Stimulated activated CD4-positive, alpha-beta T cell treated with anti-CD3 and anti-CD28 coated beads, Interleukin-4, amount 100 ng/mL, for 24 hours (primary cell): ENCODE measurements around the gene BBS1.
"Not testable (repeated sequence)": the region's sequence is repeated elsewhere in the genome, so short reads cannot be mapped to it uniquely, and the experiment has no call there.

ENCODE experiments used
- DNase-seq: peaks from one replicate; pipeline ENCODE4 v3.0.0-alpha.2; 2020

Gene BBS1

GRCh38 chr11:66510271-66510989 lies at the start of gene BBS1:
Gene BBS1, plus strand, starts transcription at chr11:66510635. Its CDS starts 25 bp downstream, at chr11:66510660.
- DNase-seq = peak; percentile 86

DNA sequence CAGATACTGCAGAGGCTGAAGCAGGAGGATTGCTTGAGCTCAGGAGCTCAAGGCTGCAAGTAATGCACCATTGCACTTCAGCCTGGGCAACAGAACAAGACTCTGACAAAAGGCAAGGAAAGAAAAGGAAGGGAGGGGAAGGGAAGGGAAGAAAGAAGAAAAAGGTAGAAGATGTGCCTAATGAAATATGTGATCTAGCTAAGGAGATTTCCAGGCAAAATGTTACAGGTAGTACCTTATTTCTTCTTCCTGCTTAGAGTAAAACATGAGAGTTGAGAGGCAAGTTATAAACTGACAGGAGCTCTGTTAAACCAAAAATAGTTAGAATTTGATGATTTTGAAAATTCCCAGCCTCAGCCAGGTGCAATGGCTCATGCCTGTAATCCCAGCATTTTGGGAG lies 48.4 kb upstream of the BBS1 start:
- no peak for DNase-seq

DNA sequence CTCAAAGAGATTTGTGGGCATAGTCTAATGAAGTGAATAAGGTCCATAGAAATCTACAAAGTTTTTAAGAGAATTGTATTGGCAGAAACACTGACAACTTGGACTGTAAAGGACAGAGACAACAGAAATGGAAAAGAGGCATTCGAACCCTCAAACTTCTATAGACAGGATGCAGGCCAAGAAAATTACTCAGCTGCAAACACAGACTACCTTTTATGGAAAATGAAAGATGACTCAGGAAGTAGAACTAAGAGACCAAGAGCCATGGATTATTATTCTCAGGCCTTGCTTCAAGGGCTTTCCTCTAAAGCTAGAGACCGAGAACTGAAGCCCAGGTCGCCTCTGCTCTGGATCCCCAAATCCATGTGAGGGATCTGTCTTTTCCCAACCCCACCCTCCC lies 47.5 kb upstream of the BBS1 start:
- no peak for DNase-seq

DNA sequence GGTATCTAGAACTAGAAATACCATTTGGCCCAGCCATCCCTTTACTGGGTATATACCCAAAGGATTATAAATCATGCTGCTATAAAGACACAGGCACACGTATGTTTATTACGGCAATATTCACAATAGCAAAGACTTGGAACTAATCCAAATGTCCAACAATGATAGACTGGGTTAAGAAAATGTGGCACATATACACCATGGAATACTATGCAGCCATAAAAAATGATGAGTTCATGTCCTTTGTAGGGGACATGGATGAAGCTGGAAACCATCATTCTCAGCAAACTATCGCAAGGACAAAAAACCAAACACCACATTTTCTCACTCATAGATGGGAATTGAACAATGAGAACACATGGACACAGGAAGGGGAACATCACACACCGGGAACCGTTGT lies 46.3 kb upstream of the BBS1 start:
- not testable (repeated sequence) for DNase-seq

GRCh38 chr11:66464916-66465315 lies 45.5 kb upstream of the BBS1 start:
- no peak for DNase-seq

DNA sequence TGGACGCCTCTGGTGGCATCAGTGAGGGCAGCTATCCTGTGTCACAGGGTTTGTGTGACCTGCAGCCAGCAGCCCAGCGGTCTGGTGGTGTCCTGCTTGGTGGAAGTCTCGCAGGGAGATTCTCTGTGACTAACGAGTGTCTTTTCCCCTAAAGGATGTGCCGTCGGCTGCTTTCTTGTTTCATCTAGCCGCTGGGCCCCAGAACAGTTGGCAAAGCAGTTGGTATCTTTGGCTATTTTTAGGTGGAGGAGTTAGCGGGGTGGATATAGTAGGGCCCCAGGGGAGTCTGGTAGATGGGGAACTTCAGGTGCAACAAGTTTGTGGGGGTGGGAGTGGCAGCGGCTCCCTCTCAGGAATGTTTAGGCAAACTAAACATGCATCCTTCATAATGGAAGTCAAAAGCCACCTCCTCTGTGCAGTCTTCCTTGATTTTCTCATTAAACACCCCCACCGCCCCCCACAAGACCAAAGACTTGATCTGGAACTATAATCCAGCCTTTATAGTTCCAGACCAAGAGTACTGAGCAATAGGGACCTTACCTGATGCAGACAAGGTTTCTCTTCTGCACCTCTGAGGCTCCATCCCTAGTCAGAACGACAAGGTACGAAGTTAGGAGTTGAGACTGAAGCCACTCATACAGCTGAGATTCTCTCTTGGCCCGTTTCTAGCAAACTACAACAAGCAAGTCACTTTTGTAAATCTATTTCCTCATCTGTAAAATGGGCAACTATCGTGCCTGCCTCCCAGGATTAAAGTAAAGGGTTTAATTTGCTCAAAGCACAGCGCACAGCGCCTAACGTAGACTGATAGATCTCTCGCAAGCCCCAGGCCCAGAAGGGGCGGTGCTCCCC lies 44.8 kb upstream of the BBS1 start:
- DNase-seq = no peak

DNA sequence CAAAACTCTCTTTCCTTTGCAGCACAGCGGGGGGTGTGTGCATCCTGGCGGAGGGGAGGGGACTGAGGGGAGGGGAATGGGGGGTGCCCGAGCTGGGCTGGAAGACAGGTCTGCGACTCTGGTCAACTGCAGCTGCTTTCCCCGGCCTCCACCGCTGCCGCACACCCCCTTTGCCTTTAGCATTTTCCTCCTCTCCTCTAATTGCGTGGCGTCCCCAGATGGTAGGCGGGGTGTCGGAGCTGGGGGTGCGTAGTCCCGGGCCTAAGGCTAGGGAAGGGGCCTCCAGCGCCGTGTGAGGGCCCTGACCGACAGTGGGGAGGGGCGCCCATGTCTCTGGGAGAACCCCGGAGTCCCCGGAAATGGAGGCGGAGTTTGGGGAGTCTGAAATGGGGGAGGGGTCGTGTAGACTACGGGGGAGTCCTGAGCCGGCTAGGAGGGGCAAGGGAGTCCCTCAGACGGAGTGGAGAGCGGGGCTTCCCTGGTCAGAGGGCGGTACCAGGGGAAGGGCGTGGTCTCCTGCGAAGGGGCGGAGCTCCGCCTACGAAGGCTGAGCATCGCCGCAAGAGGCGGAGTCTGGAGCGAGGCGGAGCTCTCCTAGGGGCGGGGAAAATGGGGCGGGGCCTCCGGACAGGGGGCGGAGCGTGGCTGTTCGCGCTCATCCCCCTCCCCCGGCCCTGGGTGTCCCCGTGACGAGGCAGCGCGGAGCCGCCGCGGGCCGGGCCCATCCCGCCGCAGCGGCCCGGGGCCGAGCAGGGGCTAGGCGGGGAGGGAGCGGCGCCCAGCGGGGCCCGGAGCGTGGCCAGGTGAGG lies 44.0 kb upstream of the BBS1 start, which contains the start of gene PELI3:
Gene PELI3, plus strand, starts transcription at position 681 of the 809 bp plus-strand sequence. CDS start 1,224 bp downstream, outside the sequence.
- DNase-seq = peak; percentile 91

DNA sequence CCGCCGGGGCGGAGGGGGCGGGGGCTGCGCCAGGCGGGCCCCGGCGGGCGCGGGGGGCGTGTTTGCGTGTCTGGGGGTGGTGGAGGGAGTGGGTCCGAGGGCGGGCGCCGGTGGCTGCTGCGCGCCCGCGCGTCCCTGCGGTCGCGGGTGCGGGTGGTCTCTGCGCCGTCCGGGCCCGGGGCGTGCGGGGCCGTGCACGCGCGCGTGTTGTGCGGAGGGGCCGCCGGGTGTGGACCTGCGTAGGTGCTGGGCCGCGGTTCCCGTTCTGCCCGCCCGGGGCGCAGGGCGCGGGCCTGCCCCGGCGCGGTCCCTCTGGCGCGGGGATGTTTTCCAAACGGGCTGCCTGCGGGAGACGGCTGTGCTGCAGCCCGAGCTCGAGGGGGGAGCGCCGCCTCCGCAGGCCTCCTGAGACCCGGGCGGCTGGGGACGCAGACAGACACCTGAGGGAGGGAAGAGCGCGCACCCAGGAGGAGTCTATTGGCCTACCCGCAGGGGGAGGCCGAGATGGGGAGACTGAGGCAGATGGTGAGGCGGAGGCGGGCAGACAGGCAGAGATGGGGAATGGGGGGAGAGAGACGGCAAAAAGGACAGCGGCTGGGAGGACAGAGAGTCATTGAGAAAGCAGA lies 43.3 kb upstream of the BBS1 start:
- DNase-seq = peak; percentile 33

- no peak for DNase-seq
Observed at GRCh38 chr11:66467756-66468155, 42.7 kb upstream of the BBS1 start.

- no peak for DNase-seq
Observed at GRCh38 chr11:66468691-66469090, 41.7 kb upstream of the BBS1 start.

DNA sequence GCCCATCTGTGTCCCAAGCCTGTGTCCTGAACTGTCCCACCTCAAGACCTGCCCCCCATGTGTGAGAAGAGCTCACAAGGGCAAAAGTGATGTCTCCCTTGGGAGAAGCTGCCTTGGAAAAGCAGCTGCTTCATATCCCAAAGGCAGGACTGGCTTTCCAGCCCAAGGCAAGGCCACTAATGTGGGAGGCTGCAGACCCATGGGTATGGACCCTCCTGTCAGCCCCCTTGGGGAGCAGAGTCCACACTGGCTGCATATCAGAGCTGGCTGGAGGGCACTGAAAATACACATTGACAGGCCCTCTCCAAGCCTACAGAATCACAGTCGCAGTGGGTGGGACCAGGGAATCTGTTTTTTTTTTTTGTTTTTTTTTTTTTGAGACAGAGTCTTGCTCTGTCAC lies 41.0 kb upstream of the BBS1 start:
- no peak for DNase-seq

GRCh38 chr11:66470015-66470414 lies 40.4 kb upstream of the BBS1 start:
- no peak for DNase-seq

DNA sequence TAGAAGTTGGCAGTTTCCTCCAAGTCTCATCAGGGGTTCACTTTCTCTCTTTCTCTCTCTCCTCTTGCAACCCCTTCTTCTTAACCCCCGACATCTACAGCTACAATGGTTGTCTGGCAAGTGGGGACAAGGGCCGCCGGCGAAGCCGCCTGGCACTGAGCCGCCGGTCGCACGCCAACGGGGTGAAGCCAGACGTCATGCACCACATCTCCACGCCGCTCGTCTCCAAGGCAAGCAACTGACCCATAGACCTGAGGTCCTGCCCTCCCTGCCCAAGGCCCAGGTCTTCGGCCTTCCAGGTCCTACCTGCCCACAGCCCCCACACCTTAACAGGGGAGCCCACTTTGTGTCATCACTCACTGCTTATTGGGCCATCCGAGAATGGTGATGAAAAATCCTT lies 39.3 kb upstream of the BBS1 start:
- no peak for DNase-seq

- DNase-seq = no peak
Observed at GRCh38 chr11:66472054-66472453, 38.4 kb upstream of the BBS1 start.

DNA sequence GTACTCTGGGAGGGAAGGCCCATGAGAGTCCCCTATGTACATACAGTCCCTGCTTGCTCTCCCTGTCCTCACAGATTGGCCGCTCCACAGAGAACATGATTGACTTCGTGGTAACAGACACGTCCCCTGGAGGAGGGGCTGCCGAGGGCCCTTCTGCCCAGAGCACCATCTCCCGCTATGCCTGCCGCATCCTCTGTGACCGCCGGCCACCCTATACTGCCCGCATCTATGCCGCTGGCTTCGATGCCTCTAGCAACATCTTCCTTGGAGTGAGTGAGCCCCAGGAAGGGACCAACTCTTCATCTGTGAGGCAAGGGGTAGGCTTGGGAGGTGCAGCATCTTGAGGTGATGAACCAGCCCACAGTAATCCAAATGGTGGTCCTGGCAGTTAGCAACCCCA lies 37.3 kb upstream of the BBS1 start:
- no peak for DNase-seq

GRCh38 chr11:66473608-66474515 lies 36.6 kb upstream of the BBS1 start:
- DNase-seq = no peak

- no peak for DNase-seq
Observed at GRCh38 chr11:66475349-66476172, 34.9 kb upstream of the BBS1 start.

DNA sequence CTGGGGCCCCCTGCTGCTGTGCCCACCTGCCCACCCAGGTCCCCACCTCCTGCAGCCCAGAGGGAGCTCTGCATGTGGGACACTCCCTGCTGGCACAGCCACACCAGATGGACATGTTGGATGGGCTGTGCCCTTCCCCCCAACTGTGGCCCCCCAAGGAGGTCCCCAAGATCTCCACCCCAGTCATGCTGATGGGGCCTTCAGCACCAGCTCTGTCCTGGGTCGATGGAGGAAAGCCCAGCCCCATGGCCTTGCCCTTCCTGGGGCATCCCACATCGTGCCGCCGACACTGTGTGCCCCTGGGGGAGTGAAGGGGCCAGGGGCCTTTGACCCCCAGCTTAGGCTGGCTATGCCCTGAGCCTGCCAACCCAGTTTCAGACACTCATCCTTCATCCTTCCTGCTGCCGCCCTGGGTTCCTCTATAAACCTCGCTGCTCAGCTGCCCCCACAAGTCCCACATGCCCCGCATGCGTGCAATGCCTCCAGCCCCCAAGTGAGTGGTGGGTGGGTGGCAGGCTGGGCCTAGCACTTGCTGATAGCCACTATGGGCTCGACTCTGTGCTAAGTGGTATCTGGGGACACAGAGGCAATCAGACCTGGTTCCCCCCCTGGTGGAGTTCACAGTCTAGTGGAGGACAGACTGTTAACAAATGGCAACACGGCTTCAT lies 34.1 kb upstream of the BBS1 start:
- no peak for DNase-seq

DNA sequence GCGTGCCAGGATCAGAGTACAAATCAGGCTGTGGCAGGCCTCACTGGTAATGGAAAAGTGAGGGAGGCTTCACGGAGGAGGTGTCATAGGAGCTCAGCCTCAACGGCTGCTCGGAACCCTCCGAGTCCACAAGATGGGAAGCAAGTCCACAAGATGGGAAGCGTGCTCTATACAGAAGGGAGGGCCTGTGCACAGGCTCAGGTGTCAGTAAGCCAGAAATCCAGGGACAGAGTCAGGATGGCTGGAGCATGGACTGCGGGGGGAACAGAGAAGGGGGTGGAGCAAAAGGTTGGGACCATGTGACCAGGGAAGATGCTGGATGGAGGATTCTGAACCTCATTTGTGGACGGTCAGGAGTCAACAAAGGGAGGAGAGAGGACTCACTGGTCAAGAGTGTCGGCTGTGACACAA lies 33.6 kb upstream of the BBS1 start:
- no peak for DNase-seq
